ENCODE results near the gene FBXL7.

Gene FBXL7

DNA sequence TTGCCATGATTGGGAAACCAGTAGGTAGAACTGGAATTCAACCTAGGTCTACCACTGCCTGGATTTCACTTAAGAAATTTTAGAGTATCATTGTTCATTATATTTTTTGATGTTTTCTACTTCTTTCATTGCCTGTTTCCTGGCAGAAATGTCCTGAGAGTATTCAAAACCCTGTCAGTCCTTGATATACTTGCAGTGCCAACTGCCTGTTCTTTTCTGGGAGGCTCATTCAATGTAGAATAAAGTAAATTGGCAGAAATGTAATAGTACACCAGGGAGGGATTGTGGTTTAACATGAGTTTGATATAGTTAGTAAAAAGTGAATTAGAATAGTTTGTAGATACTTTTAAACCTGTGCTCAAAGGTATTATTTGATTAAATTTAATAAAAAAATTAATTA is 286.3 kb downstream of the FBXL7 start:
- DNase-seq: no peak

DNA sequence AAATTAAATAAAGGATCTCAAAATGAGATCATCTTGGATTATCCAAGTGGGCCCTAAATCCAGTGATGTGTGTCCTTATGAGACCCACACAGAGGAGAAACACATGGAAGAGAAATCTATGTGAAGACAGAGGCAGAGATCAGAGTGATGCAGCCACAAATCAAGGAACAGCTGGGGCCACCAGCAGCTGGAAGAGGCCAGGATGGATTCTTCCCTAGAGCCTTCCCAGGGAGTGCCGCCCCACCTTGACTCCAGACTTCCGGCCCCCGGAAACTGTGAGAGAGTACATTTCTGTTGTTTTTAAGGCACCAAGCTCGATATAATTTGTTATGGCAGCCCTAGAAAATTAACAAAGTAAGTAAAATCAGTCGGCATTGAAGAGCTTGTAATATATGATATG is 286.9 kb downstream of the FBXL7 start:
- no peak for DNase-seq

DNA sequence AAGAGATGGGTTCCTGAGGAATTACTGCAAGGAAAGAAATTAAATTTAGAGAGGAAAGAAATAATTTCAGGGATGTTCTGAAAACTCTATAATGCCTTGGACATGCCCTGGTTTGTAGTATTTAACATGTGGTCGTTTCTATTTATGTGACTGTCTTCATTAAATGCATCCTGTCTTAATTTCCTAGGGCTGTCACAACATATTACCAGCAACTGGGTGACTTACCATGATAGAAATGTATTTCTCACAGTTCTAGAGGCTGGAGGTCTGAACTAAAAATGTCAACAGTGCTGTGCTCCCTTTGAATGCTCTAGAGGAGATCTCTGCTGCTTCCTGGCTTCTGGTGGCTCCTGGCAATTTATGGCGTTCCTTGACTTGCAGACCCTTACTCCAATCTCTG is 287.7 kb downstream of the FBXL7 start:
- no peak for DNase-seq

DNA sequence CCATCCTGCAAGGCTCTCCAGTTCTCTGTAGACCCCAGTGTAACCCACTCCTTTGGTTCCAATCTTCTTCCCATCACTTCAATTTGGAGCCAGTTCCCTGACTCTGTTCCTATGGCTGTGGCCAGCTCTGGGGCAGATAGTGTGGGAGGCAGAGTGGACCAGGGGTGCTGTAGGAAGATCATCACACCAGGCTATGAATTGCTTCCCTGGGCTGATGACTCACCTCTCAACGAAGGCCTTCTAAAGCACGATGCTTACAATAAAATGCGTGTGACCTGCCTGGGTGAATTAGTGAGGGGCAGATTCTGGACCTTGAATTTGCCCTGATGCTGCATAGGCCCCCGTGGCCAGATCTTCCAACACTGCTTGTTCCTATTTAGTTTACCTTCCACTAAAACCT is 289.7 kb downstream of the FBXL7 start:
- DNase-seq: no peak

DNA sequence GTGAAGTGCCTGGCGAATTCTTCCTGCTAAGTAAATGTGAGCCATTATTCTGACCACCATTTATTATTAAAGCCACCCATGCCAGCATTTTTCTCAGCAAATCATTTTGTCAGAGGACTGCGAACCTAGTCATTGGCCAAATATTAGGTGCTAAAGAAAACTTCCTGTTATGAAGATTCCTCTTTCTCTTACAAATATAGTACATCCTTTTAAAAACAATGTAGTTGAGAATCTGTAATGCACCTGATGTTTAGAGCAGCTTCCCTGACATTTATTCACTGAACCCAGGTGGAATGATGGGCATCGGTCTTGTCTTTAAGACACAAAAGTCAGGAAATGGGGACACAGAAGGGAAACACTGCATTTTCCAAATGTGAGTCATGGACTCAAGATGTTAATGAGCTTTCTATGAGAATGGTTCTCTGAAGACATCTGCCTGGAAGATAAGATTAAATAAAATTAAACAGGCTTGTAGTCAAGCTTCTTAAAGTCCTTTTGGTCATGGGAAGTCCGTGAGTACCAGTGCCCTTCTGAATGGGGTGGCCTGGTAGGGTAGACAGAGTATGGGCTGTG is 290.6 kb downstream of the FBXL7 start:
- no peak for DNase-seq

DNA sequence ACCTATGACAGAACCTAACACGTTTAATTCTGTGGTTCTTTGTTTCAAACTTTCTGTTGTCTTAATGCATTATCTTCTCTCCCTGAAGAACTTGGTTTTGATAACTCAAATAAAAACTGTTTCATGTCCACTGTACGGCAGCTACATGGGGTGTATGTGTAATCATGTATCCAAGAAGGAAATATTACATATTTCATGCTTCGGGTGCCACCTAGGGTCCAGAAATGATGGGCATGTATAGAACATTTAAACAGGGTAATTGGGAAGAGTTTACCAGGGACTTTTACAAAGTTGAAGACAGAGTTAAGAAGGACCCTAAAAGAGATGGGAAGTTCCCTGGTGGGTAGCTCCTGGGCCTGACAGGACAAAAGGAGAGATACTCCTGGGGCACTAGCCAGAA is 291.3 kb downstream of the FBXL7 start:
- no peak for DNase-seq

DNA sequence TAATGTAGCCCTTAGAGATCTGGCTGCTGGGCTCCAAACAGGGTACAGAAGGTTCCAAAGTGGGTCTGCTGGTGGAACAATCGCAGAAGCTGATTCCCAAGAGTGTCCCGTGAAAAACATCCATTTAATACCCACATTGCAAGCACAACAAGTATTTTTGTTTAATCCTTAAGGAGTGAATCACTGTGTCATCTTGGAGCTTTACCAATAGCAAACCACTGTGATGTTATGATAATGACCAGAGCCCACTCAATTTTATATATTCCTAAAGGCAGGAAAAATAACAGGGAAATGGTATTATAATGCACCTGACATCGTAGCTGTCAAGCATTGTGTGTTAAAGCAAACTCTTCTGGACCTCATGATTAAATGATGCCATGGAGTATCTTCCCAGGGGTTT is 291.9 kb downstream of the FBXL7 start:
- DNase-seq: no peak

DNA sequence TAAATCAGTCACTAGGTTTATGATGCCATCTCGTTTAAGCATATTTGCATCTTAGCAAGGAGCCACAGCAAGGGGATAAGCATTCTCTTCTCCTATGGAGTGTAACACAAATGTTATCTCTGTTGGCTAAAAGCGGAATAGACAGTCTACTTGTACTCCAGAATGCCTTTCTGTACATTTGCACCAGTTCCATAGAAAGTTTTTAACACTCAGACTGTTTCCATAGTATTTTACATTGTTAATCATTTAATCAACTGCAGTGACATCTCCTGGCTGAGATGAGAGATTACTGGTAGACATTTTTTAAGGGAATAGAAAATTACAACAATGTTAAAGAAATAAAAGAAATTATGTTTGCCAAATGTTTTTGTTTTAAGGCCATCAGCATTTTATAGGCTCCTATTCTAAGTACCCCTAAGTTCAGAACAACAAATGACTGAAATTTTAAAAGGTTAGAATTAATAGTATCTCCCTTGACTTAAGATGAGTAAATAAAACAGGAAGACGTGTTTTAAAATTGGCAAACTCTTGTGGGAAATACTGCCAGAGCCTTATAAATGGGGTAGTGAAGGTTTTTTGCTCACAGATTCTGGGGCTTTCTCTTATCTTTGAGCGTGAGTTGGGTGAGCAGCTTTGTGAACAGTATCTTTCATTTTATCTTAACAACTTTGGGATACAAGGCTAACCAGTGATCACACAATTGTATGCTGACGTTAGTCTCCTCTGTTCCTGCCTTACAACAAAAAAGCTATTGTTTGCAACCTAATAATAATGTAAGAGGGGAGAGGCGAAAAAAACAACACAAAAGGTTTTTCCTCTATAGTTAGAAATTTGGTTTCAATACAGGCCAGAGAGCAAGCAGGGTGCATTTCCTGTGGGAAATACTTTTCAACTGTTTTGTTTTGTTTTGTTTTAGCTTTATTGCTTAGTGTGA is 294.3 kb downstream of the FBXL7 start:
- DNase-seq: no peak

DNA sequence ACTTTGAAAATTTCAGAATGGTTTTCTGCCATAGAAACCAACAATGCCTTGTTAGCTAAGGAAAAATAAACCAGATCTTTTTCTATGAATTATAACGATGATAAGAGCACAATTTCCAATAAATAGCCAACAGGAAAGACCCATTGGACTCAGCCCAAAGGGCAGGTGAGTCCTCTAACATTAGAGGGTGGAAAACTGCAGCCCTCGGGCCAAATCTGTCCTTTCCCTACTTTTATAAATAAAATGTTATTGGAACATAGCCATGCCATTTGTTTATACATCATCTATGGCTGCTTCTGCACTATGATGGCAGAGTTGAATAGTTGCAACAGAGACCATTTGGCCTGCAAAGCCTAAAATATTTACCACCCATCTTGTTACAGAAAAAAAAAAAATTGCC is 296.1 kb downstream of the FBXL7 start:
- DNase-seq: no peak

DNA sequence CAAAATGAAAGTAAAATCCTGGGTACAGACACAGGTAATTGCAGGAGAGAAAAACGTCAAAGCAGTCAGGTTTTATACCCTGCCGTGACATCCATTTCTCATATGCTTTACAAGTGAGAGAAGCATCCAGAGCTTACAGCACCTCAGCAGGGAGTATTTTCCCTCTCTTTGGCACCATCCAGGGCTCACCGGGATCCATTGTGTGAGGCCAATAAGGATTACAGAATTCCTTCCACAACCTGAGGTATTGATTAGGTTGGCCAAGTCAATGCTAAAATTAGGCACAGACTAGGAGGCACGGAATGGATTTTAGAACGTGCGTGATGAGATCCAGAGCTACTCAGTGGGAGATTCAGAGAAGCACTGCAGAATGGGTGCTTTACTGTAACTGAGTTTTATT is 296.6 kb downstream of the FBXL7 start:
- no peak for DNase-seq

DNA sequence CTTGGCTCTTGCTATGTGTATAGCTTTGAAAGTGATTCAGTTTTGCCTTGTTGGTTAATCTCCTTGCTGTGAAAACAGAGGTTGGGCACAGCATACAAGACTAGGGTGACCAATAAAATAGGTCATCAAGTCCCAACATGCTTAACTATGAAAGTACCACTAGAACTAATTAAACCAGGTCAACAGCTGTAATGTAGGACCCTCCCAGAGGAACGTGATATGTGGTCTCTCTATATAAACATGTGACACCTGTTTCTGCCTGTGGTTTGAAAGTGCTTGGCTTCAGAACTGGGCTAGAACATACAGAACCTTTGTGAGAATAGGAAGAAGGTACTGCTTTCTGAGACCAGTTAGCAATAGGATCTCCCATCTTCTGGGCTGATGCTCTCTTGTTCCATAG is 297.1 kb downstream of the FBXL7 start:
- DNase-seq: no peak

DNA sequence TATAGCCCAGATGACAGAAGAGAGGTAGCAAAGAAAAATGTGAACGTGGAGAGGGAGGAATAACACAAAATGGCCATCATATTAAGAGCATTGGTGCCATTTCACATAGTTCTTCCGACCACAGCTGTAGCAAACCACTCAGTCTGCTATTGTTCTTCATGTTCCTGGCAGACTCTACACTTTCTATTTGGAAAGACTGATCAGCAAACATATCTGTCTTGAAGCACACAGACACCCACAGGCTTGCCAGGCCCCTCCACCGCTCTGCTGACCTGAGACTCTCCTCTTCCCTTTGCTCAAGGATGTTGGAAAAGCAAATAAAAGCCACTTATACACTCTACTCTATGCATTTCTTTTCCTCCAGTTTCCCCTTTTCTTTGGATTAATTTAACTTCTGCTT is 298.0 kb downstream of the FBXL7 start:
- no peak for DNase-seq

DNA sequence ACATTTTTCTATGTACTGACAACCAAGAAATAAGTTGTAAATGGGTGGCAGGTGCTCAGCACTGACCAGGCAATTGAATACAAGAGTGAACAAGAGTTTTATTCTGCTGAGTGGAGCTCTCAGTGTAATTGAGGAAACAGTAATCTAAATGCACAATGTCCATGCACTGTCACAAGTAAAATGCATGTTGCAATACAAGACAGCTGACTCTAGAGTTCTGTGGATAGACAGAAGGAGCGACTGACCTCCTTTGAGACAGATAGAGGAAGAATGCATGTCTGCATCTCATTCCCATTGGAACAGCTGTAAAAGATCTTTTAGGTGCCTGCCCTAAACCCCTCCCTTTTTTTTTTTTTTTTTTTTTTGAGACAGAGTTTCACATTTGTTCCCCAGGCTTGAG is 299.0 kb downstream of the FBXL7 start:
- DNase-seq: no peak

DNA sequence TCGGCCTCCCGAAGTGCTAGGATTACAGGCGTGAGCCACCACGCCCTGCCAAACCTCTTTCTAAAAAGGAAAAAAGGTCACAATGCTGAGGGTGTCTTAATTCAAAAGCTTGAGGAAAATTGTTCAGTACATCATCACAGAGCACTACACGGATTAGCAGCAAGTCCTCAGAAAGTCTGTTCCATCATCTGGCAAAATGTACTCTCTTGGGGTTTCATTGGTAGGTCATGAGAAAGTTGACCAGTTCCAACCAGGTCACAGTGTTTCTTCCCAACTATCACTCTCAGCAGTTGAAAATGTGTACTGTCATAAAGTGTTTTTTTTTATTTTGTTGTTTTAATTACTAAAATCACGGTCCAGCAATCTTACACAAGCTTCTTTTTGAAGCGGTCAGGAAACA is 299.6 kb downstream of the FBXL7 start:
- no peak for DNase-seq

DNA sequence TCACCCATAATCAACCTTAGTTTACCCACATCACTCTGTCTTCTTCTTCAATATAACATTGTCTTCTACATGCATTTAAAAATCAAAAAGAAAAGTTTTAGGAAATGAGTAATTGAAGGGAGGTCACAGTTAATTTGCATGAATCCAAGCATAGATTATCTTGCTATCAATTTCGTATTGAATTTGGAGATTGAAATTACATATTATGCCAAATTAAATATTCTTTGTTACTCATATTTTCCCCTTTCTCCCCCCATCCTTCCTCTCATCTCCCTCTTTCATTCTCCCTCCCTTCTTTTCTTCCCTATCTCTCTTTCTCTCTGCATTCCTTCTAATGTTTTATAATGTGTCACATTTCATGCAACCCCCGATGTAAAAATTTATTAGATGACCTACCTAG is 303.3 kb downstream of the FBXL7 start:
- no peak for DNase-seq

DNA sequence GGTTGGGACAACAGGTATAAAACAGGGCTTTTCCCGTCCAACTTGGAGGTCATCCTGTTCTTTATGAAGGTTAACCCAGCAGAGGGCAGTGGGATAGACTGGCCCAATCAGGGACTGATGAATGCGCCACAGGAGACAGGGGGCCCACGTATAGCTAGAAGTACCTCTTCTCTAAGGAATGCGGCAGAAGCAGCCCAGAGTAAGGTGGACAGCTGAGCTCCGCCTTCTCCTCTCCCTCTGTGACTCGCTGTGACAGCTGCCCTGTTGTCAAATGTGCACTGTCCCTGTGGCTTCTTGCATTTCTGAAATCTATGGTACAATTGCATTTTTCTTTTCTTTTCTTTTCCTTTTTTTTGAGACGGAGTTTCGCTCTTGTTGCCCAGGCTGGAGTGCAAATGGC is 306.6 kb downstream of the FBXL7 start:
- DNase-seq: no peak

DNA sequence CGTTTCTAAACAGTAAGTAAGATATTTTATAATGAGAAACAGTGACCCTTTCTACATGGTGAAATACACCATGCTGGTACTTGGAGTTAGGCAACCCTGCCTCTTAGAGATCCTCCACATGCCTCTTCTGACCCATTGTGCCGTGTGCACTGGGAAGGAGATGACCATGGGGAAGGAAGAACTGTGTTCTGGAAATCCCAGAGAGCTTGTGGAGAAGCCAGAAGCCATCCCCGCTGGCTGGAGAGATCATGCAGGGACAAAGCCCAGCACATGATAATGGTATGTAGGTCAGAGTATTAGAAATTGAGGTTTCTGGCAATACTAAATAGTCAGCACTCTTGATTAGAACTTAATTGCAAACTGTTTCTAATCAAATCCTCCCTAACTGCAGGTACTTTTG is 307.3 kb downstream of the FBXL7 start:
- DNase-seq: no peak

DNA sequence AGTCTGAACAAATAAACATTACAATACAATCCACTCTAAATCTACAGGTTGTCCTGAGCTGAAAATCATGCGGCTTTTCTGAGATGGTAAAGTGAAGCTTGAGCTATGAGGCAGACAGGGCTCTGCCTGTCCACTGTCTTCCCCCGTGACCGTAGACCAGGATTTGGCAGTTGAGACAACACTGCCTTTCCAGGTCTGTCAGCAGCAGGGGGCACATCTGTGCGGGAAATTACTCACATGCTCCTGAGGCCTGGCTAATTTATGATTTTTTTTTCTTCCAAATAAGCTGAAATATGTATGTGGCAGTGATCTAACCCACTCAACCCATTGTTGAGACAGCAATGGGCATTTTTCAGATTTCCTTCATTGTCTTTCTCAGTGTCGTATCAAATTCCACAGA is 307.9 kb downstream of the FBXL7 start:
- no peak for DNase-seq

DNA sequence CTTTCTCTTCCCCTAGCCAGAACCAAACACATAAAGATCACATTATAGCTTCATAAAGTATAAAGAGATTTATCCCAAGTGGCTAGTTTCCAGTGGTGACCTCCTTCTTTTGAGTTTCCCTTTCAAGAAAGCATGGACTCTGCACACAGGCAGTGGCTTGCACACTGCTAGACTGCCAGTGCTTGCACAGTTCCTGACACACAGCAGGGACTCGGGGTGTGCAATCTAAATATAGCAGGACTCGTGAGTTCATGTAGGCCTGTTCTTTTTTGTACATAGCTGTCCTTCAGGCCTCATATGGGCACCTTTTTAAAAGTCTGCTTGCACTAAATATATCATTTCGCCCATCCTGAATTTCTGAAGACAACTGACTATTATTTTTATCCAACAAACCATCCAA is 308.6 kb downstream of the FBXL7 start:
- DNase-seq: no peak

DNA sequence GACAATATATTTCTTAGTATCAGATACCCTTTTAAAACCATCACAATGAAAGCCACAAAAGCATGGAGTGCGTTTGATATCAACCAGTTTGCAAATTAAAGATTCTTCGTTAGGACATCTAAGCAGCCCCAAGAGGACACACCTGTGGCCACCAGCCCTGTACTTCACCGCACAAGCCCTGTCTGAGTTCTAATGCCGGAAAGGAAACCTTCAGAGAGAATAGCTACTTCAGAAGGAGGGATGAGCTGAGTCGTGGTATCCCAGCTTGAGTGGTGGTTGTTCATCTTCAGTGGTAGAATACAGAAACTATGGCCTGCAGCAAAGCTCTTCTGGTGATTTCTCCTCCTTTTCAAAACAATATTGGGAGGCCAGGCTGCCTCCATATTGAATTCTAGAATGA is 319.6 kb downstream of the FBXL7 start:
- no peak for DNase-seq

DNA sequence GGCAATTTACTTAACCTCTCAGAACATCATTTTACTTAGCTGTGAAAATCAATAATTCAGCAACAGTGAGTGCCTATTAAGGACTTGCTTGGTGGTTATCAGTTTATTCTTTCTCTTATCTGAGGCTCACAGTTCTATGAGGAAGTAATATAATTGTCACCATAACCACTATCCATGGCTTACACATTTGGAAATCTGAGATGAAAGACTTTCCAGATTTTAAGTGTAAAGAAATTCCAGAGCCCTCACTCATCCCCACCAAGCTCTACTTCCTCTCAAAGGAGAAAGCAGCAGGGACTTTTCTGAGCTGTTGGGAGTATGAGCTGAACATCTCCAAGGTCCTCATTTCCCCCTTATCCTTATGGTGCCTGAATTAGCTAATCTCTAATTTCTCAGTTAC is 321.5 kb downstream of the FBXL7 start:
- DNase-seq: no peak

DNA sequence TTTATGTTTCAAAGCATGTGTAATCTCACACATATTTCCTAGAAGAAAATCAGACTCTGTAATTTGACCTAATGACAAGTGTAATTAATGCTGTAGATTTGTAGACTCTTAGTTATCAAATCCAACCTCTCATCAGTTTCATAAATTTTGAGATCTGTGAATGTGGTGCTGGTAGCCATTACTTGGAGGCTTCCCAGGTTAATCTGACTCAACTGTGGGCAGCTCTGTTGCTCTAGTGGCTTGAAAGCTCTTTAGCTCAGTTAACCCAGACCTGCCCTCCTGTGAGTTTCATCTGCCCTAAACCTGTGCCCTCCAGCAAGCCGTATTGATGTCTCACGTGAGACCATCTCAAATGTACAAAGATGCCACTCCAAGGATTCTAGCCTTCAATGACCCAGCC is 323.4 kb downstream of the FBXL7 start:
- no peak for DNase-seq

DNA sequence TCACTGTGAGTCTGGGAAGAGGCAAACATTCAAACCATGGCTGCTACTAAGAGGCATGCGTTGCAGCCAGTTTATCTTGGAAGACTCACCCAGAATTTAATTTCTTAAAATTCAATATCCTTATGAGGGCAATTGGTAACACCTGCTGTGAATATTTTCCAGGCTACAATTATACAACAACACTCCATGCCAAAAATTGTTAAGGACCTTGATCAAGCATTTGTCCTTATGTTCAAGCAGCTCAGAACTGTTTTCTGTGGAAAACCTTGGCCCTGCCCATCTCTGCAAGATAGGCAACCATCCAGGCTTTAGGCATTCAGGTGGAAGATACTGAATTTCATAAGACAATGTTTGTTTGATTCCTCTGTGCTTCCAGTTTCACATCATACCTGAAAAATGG is 327.8 kb downstream of the FBXL7 start:
- no peak for DNase-seq

DNA sequence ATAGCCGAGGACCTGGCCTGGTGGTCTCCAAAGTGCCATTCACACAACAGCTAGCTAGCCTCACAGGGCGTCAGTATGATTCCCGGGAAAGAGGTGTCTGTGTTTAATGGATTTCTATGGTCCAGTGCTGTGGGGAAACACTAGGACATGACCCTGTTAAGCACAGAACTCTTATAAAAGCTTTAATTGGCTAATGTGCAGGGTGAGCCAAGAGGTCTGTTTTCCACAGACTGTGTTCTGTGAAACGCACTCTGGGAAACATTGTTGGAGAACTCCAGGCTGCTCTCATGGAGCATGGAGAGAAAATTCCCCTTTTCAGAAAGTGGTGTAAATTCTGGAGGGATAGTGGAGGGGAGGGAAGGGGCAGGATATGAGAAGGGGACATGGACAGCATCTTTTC is 331.4 kb downstream of the FBXL7 start:
- no peak for DNase-seq

DNA sequence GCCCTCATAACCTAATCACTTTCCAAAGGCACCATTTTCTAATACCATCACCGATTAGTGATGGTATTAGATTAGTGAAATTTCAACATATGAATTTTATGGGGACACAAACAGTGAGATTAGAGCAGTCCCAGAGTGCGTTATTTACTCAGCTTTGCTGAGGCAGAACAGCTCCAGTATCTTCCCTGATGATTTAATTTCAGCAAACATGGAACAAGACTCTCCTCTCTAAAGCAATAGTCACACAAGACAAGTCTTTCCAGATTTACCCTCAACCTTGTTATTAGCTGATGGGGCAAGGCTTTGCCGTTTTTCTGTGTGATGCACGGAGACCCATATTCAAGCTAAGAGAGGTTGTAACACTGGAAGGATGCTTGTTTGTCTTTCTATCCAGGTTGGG is 333.4 kb downstream of the FBXL7 start:
- DNase-seq: no peak

Measured in activated CD4-positive, CD25-positive, alpha-beta regulatory T cell (primary cell).